GM21528 (cell line): ENCODE data around the gene RESF1.

Experiments used
- ATAC-seq: cut with Tn5 transposase; IDR thresholded peaks from one replicate; pipeline ENCODE4 v1.9.1; 2021; ENCODE audit warnings: mild to moderate bottlenecking, moderate library complexity; ENCODE audit not compliant: unreplicated experiment, low FRiP score

The RESF1 gene

DNA sequence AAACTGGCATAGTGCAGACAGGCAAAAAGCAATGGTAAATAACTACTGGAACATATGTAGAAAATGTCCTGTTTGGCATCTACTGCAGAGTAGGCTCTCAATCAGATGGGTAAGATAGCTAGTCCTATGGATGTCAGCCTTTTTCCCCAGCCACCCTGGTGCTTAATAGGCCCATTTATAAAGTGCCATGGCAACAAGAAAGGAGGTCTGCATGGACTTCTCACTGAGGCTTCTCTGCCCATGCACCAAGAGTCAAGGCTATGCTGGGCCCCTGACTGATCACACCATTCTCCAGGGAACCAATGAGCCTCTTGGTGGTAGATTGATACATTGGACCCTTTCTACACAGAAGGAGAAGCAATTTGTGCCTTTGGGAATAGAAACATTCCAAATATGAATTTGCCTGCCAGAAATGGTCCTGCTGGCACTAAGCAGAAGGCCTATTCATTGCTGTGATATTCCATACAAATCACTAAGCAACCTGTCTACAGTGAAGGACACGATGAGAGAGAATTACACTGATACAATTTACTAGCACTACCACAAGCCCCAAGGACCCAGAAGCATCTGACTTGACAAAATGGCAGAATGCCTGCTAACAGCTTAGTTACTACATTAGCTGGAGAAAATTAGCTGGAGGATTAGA is 43.8 kb downstream of the RESF1 start:
- ATAC-seq = no peak

DNA sequence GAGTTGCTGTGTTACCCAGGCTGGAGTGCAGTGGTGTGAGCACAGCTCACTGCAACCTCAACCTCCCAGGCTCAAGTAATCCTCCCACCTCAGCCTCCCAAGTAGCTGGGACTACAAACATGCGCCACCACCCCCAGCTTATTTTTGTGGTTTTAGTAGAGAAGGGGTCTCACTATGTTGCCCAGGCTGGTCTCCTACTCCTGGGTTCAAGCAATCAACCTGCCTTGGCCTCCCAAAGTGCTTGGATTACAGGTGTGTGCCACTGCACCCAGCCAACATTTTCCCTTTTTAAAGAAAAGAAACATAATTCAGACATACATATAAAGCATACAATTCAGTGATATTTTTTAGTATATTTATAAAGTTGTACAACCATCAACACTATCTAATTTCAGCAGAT is 44.4 kb downstream of the RESF1 start:
- no peak for ATAC-seq

DNA sequence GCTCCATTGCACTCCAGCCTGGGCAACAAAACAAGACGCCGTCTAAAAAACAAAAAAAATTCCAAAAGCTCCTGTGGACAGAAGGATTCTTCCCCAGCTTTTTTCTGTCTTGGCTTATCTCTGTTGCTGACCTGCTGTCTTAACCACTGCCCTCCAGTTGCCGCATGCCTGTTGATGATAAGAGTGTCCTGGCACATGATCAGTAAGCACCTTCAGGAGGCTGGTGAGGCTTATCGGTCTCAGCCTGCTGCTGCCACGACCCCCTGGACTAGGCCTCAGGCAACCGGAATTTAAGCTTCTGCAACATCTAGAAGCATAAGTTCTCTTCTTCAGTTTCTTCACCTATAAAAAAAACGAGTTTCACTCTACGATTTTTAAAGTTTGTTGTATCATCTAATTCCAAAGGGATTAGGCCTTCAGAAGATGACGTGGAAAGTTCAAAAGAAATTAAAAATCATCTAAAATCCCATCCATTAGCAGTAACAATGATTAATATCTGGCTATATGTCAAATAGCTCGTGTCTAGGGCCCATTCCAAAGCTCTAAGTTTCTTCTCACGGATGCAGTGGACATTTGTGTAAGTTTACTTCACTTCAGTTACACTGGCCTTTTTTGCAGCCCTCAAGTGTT is 46.4 kb downstream of the RESF1 start:
- no peak for ATAC-seq
